Esophagus (tissue), 2 donors: Measurements from ENCODE around the gene NPBWR2. TPM values are rescaled to one million over a fixed set of nuclear protein-coding genes. Genes with fewer than 3 reads are reported as not detected.

Source experiments
- H3K27ac ChIP-seq, 2 donors: one replicate each; pipeline ENCODE4 v1.5.1; 2013; ENCODE audit warnings: low read depth in 2 of 2, mild to moderate bottlenecking in 2 of 2, inconsistent platforms in 1 of 2, low read length in 1 of 2, moderate library complexity in 1 of 2
- H3K27me3 ChIP-seq, 2 donors: one replicate each; pipeline ENCODE4 v1.6.1; 2013; ENCODE audit warnings: low read length in 2 of 2, control low read depth in 1 of 2, mild to moderate bottlenecking in 1 of 2; ENCODE audit not compliant: insufficient read depth in 2 of 2, control insufficient read depth in 1 of 2
- H3K36me3 ChIP-seq, 2 donors: one replicate each; pipeline ENCODE4 v1.6.1; 2013; ENCODE audit warnings: low read length in 1 of 2; ENCODE audit not compliant: control insufficient read depth in 2 of 2, insufficient read depth in 2 of 2
- H3K4me1 ChIP-seq, 2 donors: one replicate each; pipeline ENCODE4 v1.6.1; 2013; ENCODE audit warnings: low read length in 1 of 2; ENCODE audit not compliant: control insufficient read depth in 2 of 2, insufficient read depth in 2 of 2
- H3K4me3 ChIP-seq, 2 donors: one replicate each; pipeline ENCODE4 v1.5.1; 2013; ENCODE audit warnings: low read length in 2 of 2, mild to moderate bottlenecking in 2 of 2, low read depth in 1 of 2, moderate library complexity in 1 of 2
- H3K9me3 ChIP-seq, 2 donors: one replicate each; pipeline ENCODE4 v1.6.1; 2013; ENCODE audit warnings: mild to moderate bottlenecking in 2 of 2, low read depth in 1 of 2, low read length in 1 of 2, moderate library complexity in 1 of 2; ENCODE audit not compliant: control insufficient read depth in 2 of 2, insufficient read depth in 1 of 2
- WGBS, 2 donors: extraction: QIAGEN DNeasy Blood & Tissue Kit; methylation state at CpG; one replicate each; pipeline ENCODE4 v1.1.7; 2013; 5-methylcytosine and 5-hydroxymethylcytosine counted together
- polyA plus RNA-seq, 2 donors: library from polyadenylated mRNA; stranded (reverse); fragments of 200-250 nt; gene quantifications; one replicate each; pipeline ENCODE4 v1.2.3, GENCODE V29; 2013
- donor health status: healthy with polysubstance abuse.
- donor health status: Bipolar disorder and iron deficiency.

NPBWR2 gene
- polyA plus RNA-seq, 2 donors = not detected

DNA sequence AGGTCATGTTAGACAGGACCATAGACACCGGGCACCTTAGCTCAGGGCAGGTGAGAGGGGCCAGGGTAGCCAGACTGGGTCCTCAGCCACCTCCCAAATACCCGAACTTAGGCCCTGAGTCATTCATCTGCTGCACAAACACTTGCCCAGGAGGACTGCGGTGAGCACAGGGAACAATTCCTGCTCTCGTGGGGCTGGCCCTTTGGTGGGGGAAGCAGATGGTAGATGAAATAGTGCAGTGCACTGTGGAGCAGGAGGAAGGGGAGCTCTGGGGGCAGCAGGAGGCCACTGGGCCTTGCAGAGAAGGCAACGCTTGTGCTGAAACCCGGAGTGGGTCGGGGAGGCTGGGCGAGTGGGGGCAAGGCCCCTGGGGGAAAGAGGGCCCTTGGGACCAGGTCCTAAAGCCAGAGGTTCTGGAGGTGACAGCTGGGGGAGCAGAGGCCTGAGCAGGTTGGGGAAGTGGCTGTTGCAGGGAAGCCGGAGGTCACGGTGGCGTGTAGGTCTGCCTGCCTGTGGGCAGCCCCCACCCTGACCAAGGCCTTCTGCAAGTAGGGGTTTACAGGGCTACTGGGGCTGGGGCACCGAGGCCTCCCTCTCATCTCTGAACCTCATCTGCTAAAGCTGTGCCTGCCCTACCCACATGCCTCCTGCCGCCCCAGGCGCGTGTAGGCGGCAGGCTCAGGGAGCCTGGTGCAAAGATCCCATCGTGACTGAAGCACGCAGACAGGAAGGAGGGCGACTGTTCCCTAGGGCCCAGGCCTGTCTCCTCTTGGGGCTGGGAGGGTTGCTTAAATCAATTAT lies 4.7 kb upstream of the NPBWR2 start:
- 59 to 73% methylated on average over 16 to 19 of the region's 19 CpGs for WGBS, 2 donors
- Histone ChIP-seq H3K27me3 (peaks cover 0 to 2% of the 10 kb centered on the region in 2 donors), H3K9me3 (no peaks in the 10 kb centered on the region), H3K27ac (no peak overlapping the region), H3K4me1 (no peaks in the 10 kb centered on the region), H3K4me3 (no peak overlapping the region), H3K36me3 (no peaks in the 10 kb centered on the region)

DNA sequence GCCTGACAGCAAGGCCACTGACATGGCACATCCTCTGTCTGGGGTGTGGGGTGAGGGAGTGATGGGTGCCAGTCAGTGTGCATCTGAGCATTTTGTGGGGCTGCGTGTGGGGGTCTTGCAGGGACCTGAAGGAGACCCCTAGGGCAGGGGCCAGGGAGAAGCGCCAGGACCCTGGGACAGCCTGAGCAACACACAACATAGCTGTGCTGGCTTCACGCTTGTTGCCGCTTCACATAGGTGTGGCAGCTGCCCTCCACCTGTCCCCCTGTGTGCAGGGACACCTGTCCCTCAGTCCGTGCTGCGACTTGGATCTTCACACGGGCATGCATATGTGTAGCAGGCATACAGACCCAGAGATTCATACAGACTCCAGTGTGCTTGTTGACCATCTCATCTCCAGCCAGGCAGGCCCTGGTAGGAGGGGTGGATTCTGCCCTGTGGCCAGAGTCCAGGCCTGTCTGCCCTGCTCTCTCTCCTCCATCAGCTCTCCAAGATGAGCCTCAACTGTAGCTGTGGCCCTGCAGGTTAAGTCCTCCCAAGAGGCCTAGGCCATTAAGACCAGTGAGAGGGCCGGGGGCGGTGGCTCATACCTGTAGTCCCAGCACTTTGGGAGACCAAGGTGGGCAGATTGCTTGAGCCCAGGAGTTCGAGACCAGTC lies 3.2 kb upstream of the NPBWR2 start:
- Histone ChIP-seq H3K27me3 (peaks cover 0 to 2% of the 10 kb centered on the region in 2 donors), H3K4me3 (no peak overlapping the region), H3K36me3 (no peaks in the 10 kb centered on the region), H3K9me3 (no peaks in the 10 kb centered on the region), H3K27ac (no peak overlapping the region), H3K4me1 (no peaks in the 10 kb centered on the region)
- 89 to 90% methylated on average over 10 of the region's 10 CpGs for WGBS, 2 donors

DNA sequence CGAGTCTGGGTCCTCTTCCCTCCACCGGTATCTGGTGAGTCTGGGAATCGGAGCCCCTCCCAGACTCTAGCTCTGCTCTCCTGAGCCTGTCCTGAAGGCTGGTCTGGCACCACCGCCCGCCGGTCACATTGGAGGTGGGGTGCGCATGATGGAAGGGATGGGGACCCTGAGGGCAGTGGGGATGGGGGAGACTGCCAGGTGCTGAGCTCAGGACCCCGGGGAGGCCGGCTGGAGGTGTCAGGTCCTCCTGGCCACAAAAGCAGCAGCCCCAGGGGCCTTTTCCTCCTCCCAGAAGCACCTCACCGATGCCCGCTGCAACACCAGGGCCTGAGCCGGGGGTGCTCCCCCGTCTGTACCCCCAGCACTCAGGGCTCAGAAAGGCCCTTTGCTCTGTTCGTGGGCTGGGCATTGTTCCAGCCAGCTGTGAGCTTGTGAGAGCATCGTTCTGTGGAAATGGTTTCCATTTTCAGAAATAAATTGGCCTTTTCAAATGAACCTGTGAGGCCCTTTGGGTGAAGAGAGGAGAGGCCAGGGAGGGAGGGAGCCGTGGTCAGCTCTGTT lies 2.5 kb upstream of the NPBWR2 start:
- no peaks in the 10 kb centered on the region for H3K36me3 ChIP-seq
- H3K4me1 ChIP-seq = no peaks in the 10 kb centered on the region
- no peaks in the 10 kb centered on the region for H3K9me3 ChIP-seq
- no peak overlapping the region for H3K4me3 ChIP-seq
- H3K27me3 ChIP-seq = peaks cover 0 to 2% of the 10 kb centered on the region in 2 donors
- 68 to 69% methylated on average over 16 of the region's 16 CpGs for WGBS, 2 donors
- H3K27ac ChIP-seq = no peak overlapping the region

DNA sequence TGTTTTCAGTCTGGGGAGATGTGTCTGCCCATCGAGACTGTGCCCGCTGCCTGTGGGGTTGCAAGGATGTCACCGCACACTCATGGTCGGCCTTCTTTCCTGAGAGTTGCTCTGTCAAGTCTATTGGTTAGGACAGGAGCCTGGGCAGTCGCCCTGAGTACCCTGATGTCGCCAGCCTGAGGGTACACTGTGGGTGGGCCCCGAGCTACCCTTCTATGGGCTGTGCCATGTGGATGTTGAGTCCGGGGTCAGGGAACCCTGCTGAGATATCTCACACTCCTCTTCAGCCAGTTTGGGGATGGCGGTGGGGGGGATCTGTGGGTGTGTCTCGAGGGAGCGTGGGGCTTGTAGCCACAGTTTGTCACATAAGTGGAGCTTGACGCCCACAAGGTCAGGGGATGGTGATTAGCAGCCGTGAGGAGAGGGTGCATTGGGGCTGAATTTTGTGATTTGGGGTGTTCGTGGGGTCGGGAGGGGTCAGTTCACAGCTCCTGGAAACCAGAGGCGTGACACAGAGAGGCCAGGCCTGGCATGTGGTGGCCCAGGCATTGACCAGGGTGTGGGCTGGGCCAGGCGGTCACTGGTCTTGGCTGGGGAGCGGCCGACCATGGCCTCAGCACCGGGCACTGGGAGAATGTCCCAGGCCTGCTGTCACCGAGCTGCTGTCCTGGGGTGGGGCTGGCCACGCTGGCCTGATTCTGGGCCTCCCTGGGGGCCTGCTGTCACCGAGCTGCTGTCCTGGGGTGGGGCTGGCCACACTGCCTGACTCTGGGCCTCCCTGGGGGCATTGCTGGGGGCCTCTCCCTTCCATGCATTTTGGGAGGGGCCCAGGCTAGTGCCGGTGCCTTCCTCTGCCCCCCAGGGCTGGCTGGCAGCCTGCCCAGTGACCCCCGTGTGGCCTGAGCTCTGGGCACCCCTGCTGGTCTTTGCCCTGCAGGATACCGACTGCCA lies 1.6 kb upstream of the NPBWR2 start:
- H3K27ac ChIP-seq = no peak overlapping the region
- 73 to 75% methylated on average over 26 of the region's 26 CpGs for WGBS, 2 donors
- no peaks in the 10 kb centered on the region for H3K4me1 ChIP-seq
- peaks cover 0 to 2% of the 10 kb centered on the region in 2 donors for H3K27me3 ChIP-seq
- H3K4me3 ChIP-seq = no peak overlapping the region
- H3K36me3 ChIP-seq = no peaks in the 10 kb centered on the region
- H3K9me3 ChIP-seq = no peaks in the 10 kb centered on the region

- Histone ChIP-seq H3K27ac (no peak overlapping the region), H3K27me3 (peaks cover 0 to 2% of the 10 kb centered on the region in 2 donors), H3K36me3 (no peaks in the 10 kb centered on the region), H3K9me3 (no peaks in the 10 kb centered on the region), H3K4me1 (no peaks in the 10 kb centered on the region), H3K4me3 (no peak overlapping the region)
- WGBS, 2 donors = 59 to 66% methylated on average over 19 of the region's 19 CpGs
Observed at GRCh38 chr20:64107736-64108457, 532 bp upstream of the NPBWR2 start.

GRCh38 chr20:64106435-64106961 lies 867 bp downstream of the NPBWR2 start:
- Histone ChIP-seq H3K27me3 (peaks cover 0 to 12% of the 10 kb centered on the region in 2 donors), H3K9me3 (no peaks in the 10 kb centered on the region), H3K4me1 (peaks cover 0 to 3% of the 10 kb centered on the region in 2 donors), H3K36me3 (no peaks in the 10 kb centered on the region), H3K27ac (no peak overlapping the region), H3K4me3 (no peak overlapping the region)
- 89 to 91% methylated on average over 28 of the region's 28 CpGs for WGBS, 2 donors

DNA sequence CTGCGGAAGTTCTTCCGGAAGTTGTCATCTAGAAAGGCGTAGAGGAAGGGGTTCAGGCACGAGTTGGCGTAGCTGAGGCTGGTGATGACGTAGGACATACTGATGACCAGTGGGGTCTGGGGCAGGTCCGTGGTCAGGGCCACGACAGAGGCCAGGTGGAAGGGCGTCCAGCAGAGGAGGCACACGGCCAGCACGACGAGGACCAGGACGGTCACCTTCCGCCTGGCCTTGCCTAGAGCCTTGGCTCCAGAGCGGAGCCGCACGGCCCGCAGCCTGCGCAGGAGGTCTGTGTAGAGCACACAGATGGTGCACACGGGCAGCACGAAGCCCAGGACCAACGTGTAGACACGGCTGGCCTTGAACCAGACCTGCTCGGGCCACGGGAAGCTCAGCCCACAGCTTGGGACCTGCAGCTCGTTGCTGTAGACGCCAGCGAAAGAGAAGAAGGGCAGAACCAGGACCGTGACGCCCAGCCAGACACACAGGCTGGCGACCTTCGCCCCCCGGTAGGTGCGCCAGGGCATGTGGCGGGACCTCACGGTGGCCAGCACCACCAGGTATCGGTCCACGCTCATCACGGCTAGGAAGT lies 1.4 kb downstream of the NPBWR2 start:
- no peak overlapping the region for H3K27ac ChIP-seq
- peaks cover 0 to 3% of the 10 kb centered on the region in 2 donors for H3K4me1 ChIP-seq
- H3K36me3 ChIP-seq = no peaks in the 10 kb centered on the region
- H3K27me3 ChIP-seq = peaks cover 0 to 12% of the 10 kb centered on the region in 2 donors
- H3K9me3 ChIP-seq = no peaks in the 10 kb centered on the region
- H3K4me3 ChIP-seq = no peak overlapping the region
- 90 to 91% methylated on average over 39 of the region's 39 CpGs for WGBS, 2 donors

- H3K4me1 ChIP-seq = peaks cover 0 to 3% of the 10 kb centered on the region in 2 donors
- no peaks in the 10 kb centered on the region for H3K9me3 ChIP-seq
- H3K4me3 ChIP-seq = no peak overlapping the region
- H3K36me3 ChIP-seq = no peaks in the 10 kb centered on the region
- peaks cover 0 to 12% of the 10 kb centered on the region in 2 donors for H3K27me3 ChIP-seq
- H3K27ac ChIP-seq = no peak overlapping the region
- WGBS, 2 donors = 83 to 84% methylated on average over 23 to 25 of the region's 25 CpGs
Observed at GRCh38 chr20:64104667-64105451, 2.5 kb downstream of the NPBWR2 start.
